Body of pancreas (tissue), 4 donors: Measurements from ENCODE around the gene ERBB4.

Experiments
- CTCF ChIP-seq, 7 experiments: fragments of 450-650 bp in 4 of 7; fragments of 200-600 bp in 3 of 7; sonication (generic) in 3 of 7; IDR thresholded peaks; one replicate each; pipeline ENCODE4 v1.5.1; 2016 to 2019; ENCODE audit warnings: antibody characterized with exemption in 7 of 7
- POLR2A ChIP-seq, 3 donors: fragments of 450-650 bp; IDR thresholded peaks; one replicate each; pipeline ENCODE4 v1.6.1; 2016; ENCODE audit warnings: antibody characterized with exemption in 3 of 3, mild to moderate bottlenecking in 2 of 3

- no peak for TF ChIP-seq POLR2A (IDR thresholded peaks at IDR 0.05)
- TF ChIP-seq CTCF (IDR thresholded peaks at IDR 0.05): no peak
Observed at GRCh38 chr2:211723398-211723797, 815.2 kb downstream of the ERBB4 start.
